ENCODE measurements around the gene CTBS. TPM values are rescaled to one million over a fixed set of nuclear protein-coding genes. Genes with fewer than 3 reads are reported as not detected.

CTBS gene
- total RNA-seq, 2 donors from 2014 or later: 13.6 to 22.7 TPM

GRCh38 chr1:84617349-84617748 lies 43.1 kb upstream of the CTBS start:
- H3K9ac ChIP-seq (ENCODE audit: low read depth in 2 of 2, low read length in 2 of 2): no peak overlapping the region
- TF ChIP-seq CTCF (IDR thresholded peaks at IDR 0.05): no peak
- H3K36me3 ChIP-seq: no peaks in the 10 kb centered on the region
- H3K9me3 ChIP-seq: no peaks in the 10 kb centered on the region
- H3K27ac ChIP-seq: no peak overlapping the region
- H3K4me3 ChIP-seq: no peak overlapping the region
- H3K4me1 ChIP-seq: no peaks in the 10 kb centered on the region
- DNase-seq: no peak
- H3K27me3 ChIP-seq: no peaks in the 10 kb centered on the region
- intact Hi-C loops (cut with DNase I): no loop called here

GRCh38 chr1:84615790-84616189 lies 41.5 kb upstream of the CTBS start:
- Histone ChIP-seq H3K27me3 (no peaks in the 10 kb centered on the region), H3K9ac (ENCODE audit: low read depth in 2 of 2, low read length in 2 of 2) (no peak overlapping the region), H3K4me1 (no peaks in the 10 kb centered on the region), H3K27ac (no peak overlapping the region), H3K36me3 (no peaks in the 10 kb centered on the region), H3K4me3 (no peak overlapping the region), H3K9me3 (no peaks in the 10 kb centered on the region)
- intact Hi-C loops (cut with DNase I): no loop called here
- no peak for TF ChIP-seq CTCF (IDR thresholded peaks at IDR 0.05)
- DNase-seq: no peak

GRCh38 chr1:84613887-84614286 lies 39.6 kb upstream of the CTBS start:
- Histone ChIP-seq H3K4me1 (no peaks in the 10 kb centered on the region), H3K9ac (ENCODE audit: low read depth in 2 of 2, low read length in 2 of 2) (no peak overlapping the region), H3K27me3 (no peaks in the 10 kb centered on the region), H3K4me3 (no peak overlapping the region), H3K9me3 (no peaks in the 10 kb centered on the region), H3K27ac (no peak overlapping the region), H3K36me3 (no peaks in the 10 kb centered on the region)
- no peak for DNase-seq
- intact Hi-C loops (cut with DNase I): no loop called here
- TF ChIP-seq CTCF (IDR thresholded peaks at IDR 0.05): no peak

- no peak for TF ChIP-seq CTCF (IDR thresholded peaks at IDR 0.05)
- Histone ChIP-seq H3K36me3 (no peaks in the 10 kb centered on the region), H3K4me1 (no peaks in the 10 kb centered on the region), H3K9ac (ENCODE audit: low read depth in 2 of 2, low read length in 2 of 2) (no peak overlapping the region), H3K27ac (no peak overlapping the region), H3K4me3 (no peak overlapping the region), H3K9me3 (no peaks in the 10 kb centered on the region), H3K27me3 (no peaks in the 10 kb centered on the region)
- DNase-seq: no peak
- intact Hi-C loops (cut with DNase I): no loop called here
Measured at GRCh38 chr1:84613026-84613425, 38.8 kb upstream of the CTBS start.

- intact Hi-C loops (cut with DNase I): no loop called here
- H3K4me3 ChIP-seq: no peak overlapping the region
- H3K27me3 ChIP-seq: no peaks in the 10 kb centered on the region
- H3K9ac ChIP-seq (ENCODE audit: low read depth in 2 of 2, low read length in 2 of 2): no peak overlapping the region
- TF ChIP-seq CTCF (IDR thresholded peaks at IDR 0.05): no peak
- H3K27ac ChIP-seq: no peak overlapping the region
- no peaks in the 10 kb centered on the region for H3K9me3 ChIP-seq
- H3K36me3 ChIP-seq: no peaks in the 10 kb centered on the region
- no peak for DNase-seq
- H3K4me1 ChIP-seq: no peaks in the 10 kb centered on the region
Measured at GRCh38 chr1:84611796-84612195, 37.6 kb upstream of the CTBS start.

GRCh38 chr1:84611091-84611490 lies 36.9 kb upstream of the CTBS start:
- Histone ChIP-seq H3K27ac (no peak overlapping the region), H3K27me3 (no peaks in the 10 kb centered on the region), H3K4me3 (no peak overlapping the region), H3K36me3 (no peaks in the 10 kb centered on the region), H3K4me1 (no peaks in the 10 kb centered on the region), H3K9me3 (no peaks in the 10 kb centered on the region), H3K9ac (ENCODE audit: low read depth in 2 of 2, low read length in 2 of 2) (no peak overlapping the region)
- DNase-seq: no peak
- intact Hi-C loops (cut with DNase I): no loop called here
- no peak for TF ChIP-seq CTCF (IDR thresholded peaks at IDR 0.05)

Data from colonic mucosa (tissue), 4 donors.